Hepatic stellate cell (primary cell): ENCODE measurements around the gene RFFL.
"Not testable (repeated sequence)": the region's sequence is repeated elsewhere in the genome, so short reads cannot be mapped to it uniquely, and the experiment has no call there.

ENCODE experiments used
- DNase-seq: peaks from one replicate; pipeline ENCODE4 v3.0.0; 2011; ENCODE audit warnings: low spot score

Gene RFFL, protein sequence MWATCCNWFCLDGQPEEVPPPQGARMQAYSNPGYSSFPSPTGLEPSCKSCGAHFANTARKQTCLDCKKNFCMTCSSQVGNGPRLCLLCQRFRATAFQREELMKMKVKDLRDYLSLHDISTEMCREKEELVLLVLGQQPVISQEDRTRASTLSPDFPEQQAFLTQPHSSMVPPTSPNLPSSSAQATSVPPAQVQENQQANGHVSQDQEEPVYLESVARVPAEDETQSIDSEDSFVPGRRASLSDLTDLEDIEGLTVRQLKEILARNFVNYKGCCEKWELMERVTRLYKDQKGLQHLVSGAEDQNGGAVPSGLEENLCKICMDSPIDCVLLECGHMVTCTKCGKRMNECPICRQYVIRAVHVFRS

DNA sequence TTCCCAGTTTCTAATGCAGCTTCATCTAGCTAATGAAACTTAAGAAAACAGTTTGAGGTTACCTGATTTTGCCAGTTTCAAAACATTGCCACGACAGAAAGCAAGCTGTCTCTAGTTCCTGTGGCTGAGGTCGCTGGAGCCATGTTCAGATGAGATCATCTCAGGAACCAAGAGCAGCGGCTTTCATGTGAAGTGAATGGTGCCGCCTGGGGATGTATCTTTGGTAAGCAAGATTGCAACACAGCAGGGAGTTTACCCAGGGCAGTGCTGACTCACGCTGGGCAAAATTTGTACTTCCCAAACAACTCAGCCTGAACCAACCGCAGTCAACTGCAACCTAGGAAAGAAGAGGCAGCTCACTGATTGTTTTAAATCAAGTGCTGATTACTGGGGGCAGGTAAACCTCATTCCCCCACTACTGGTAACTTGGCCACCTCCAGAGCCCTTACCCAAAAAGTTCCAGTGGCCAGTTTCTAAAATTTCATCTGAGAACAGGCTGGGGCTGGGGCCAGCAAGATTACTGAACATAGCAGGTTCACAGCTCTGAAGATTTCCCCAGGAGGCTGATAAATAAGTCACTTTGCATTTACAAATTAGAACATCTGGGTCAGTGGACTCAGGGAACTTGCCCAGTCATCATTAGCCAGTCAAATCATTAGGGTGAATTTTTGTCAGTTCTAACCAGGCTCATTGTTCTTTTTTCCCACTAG, at the start of gene RFFL:
TSS of gene RFFL (minus strand) at position 194 of the 710 bp plus-strand sequence. CDS start 37,154 bp downstream, outside the sequence.
- peak; percentile 84 for DNase-seq

DNA sequence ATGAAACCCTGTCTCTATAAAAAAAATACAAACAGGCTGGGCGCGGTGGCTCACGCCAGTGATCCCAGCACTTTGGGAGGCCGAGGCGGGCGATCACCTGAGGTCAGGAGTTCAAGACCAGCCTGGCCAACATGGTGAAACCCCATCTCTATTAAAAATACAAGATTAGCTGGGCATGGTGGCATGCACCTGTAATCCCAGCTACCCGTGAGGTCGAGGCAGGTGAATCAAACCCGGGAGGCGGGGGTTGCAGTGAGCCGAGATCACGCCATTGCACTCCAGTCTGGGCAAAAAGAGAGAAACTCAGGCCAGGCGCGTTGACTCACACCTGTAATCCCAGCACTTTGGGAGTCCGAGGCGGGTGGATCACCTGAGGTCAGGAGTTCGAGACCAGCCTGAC, 47.3 kb upstream of the RFFL start:
- not testable (repeated sequence) for DNase-seq

DNA sequence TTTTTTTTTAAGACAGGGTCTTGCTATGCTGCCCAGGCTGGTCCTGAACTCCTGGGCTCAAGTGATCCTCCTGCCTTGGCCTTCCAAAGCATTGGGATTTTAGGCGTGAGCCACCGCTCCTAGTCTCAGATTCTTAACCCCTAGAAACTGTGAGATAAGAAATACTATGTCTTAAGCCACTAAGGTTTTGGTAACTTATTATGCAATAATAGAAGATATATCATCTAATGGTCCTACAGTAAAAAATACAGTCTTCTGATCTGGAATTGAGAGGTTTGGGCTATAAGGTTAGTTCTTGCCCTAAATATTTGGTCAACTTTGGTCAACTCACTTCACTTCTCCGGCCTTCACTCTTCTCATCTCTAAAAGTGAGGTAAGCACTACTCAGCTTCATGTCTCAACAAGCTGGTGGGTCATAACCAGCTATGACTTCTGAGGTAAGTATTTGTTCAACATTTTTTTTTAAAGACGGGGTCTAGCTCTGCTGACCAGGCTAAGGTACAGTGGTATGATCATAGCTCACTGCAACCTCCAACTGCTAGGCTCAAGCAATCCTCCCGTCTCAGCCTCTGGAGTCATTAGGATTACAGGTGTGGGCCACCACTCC, 41.4 kb upstream of the RFFL start:
- DNase-seq, result no peak

DNA sequence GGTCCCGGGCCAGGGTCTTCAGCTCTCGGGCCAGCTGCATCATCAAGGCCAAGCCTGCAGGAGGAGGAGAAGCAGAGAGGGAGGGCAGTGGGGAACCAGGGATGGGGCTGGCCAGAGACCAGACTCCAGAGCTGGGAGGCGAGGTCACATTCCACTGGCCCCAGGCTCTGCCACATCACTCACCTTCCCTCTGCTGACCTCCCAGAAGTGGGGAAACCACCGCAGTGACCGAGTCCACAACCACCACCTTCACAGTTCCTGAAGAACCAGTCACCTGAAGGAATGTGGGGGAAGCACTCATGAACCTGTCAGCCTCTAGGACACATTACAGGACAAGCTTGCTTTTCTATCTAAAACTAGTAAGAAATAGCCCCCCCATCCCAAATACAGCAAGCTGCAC, 39.8 kb upstream of the RFFL start:
- no peak for DNase-seq

DNA sequence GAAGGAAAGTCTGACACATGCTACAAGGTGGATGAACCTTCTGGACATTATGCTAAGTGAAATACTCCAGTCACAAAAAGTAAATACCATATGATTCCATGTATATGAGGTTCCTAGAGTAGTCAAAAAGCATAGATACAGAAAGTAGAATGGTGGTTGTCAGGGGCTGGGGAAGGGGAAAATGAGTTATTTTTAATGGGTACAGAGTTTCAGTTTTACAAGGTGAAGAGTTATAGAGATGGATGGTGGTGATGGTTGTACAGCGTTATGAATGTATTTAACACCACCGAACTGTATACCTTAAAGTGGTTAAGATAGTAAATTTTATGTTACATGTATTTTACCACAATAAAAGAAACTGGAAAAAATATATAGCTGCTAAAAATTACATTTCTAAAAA, 38.2 kb upstream of the RFFL start:
- DNase-seq, result no peak

DNA sequence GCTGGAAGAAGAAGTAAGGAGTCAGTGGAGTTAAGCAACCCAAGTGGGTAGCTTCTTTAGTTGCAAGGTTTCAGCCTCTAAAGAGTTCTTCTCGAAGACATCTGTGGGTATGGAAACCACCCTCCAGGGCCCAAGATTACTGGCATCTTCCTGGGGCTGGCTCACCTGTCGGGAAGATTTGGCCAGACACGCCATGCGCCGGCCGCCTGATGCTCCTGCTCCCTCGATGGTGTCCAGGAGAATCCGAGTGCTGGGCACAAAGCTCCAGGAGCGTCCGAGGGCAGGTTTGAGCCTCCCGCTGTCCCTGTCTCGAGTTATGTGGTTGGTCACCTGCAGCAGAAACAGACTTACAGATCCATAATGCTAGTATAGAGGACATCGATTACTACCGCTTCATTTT, 37.5 kb upstream of the RFFL start:
- no peak for DNase-seq

DNA sequence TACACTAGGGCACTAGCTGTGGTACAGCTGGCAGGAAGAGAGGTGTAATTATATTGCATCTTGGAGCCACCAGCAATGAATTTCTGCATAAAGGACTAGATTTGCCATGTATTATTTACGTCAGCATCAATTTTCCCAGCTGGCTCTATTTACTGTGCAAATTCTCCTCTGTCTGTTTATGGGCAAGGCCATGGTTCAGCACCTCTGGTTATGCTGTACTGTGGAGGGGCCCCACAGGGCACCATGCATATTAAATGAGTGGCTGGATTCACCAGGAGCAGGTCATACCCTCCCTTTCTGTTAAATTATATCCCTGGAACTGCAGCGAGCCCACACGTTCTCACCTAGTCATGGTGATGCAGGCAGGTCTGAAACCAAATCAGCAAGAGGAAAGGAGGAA, 36.4 kb upstream of the RFFL start:
- no peak for DNase-seq

DNA sequence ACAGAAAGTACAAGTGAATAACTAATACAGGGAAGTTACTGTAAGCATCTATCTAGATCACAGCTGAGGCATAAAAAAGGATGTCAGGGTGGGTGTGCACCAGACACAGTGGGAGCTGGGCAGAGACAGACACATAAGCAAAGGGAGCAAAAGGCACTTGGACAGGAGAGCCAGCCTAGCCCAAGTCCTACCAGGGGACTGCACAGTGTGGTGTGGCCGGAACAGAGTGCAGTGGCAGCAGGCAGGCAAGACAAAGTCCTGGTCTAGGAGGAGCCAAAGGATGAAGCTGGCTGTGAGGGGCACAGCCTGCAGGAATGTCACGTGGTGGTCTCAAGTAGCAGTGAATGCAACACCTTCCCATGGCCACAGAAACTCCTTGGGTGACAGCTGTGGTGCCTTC, 34.3 kb upstream of the RFFL start:
- DNase-seq, result no peak

DNA sequence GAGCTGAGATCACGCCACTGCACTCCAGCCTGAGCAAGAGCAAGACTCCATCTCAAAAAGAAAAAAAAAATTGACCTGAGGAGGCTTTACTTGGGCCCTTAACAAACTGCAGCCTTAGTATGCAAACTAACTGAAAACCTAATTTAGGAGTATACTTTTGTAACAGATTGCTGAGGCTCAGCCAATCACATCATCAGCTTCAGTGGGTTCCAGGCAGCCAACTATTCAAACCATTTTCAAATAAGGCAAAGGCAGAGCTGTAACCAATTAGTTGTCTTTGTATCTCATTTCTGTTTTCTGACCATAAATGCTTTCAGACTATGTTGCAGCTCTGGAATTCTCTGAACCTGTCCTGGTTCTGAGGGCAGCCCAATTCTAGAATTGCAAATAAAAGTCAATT, 32.2 kb upstream of the RFFL start:
- no peak for DNase-seq

DNA sequence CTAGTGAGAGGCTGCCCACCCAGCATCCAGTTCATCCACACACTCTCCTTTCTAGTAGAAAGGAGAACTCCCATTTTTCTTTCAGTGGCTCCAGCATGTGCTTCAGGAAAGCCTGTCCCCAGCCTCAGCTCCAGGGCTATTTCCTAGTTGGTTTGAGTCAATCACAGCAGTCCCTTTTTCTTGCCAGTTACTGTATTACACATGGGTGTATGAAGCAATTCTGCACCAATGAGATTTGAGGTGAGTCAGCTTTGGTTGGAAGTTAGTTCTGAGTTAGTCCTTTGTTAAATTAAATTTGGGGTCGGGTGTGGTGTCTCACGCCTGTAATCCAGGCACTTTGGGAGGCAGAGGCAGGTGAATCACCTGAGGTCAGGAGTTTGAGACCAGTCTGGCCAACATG, 31.4 kb upstream of the RFFL start:
- peak; percentile 49 for DNase-seq

DNA sequence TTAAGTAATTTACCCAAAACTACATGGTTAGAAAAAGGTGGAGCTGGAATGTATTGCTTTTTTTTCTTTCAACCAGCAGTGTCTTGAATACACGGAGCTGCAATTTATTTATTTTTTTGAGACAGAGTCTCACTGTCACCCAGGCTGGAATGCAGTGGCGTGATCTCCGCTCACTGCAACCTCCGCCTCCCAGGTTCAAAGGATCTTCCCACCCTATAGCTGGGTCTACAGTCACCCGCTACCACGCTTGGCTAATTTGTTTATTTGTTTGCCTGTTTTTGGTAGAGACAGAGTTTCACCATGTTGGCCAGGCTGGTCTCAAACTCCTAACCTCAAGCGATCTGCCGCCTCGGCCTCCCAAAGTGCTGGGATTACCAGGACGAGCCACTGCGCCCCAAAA, 27.2 kb upstream of the RFFL start:
- not testable (repeated sequence) for DNase-seq

DNA sequence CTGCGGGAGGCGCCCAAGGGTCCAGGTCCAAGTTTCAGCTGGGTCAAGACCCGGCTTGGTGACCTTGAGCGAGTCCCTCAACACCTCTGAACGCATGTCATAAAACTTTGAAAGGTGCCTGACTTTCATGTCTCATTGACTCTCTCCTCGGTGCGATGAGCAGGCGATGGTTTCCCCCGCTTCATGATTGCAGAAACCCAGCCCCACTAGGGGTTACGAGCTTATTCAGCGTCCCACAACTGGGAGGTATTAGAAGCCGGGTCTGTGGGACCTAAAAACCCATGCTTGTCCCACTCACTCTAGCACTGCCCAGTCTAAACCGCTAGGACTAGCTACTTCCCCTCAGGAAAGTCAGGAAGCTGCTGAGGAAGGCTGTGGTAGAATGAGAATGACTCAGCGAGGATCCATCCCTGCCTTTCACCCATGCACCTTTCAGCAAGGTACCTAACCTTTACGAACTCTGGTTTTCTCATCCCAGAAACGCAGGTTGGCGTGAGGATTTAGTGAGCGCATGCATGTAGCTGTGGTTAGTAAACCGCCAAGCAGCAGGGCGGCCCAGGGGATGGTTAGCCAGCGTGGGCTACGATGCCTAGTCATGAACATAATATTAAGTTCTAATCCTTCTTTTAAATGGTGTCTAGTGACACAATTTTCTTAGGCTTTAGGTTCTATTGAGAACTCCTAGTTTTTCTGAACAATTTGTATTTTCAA, 26.2 kb upstream of the RFFL start:
- peak; percentile 47 for DNase-seq

DNA sequence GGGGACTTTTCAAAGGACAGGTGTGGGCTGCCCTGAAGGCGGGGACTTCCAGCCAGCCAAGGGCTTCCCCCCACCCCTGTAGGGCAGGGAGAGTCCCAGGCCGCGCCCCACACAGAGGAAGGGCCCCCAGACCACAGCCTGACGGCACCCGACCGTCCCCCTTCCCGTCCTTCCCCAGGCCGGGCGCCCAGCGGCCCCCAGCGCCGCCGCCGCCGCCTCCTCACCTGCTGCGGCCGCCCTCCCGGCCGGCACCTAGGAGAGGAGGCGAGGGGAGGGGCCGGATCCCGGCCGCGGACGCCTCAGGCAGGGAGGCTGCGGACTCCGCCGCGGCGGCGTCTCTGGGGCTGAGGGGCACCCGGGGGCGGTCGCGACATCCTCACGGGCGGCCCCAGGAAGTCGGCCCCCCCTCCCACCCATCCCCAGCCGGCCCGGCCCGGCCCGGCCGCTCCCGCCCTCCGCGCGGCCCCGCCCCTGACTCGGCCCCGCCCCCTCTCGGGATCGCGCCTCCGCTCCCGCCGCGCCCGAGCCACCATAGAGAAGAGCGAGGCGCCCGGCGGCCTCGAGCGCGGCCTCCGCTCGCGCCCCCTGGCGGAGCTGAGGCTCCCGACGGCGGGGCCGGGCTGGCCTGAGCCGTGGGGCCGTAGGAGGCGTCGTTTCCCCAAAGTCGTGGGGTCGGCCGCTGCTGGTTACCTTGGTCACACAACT, 25.5 kb upstream of the RFFL start:
- peak; percentile 84 for DNase-seq

DNA sequence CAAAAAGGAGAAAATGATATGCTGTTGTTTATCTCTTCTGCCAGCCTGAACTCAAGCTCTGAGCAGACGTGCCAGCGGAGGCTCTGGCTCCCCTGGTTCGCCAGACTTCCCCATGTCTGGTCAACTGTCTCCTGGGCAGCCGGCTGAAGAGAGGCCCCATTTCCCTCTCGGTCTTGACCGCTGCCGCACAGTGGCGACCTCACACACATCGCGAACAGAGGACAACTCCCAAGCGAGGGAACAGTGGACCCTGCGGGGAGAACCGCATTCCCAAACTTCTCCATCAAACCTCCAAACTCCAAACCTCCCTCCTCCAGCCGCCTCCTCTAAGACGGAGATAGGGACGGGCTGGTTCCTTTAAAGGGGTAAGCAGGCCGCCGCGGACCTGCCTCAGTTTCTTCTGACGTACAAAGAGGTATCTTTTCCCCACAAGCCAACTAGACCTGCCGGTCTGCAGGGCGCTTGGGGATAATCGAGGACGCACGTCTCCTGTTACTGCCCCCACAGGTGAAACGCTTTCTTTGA, 24.9 kb upstream of the RFFL start:
- DNase-seq, result peak; percentile 55

DNA sequence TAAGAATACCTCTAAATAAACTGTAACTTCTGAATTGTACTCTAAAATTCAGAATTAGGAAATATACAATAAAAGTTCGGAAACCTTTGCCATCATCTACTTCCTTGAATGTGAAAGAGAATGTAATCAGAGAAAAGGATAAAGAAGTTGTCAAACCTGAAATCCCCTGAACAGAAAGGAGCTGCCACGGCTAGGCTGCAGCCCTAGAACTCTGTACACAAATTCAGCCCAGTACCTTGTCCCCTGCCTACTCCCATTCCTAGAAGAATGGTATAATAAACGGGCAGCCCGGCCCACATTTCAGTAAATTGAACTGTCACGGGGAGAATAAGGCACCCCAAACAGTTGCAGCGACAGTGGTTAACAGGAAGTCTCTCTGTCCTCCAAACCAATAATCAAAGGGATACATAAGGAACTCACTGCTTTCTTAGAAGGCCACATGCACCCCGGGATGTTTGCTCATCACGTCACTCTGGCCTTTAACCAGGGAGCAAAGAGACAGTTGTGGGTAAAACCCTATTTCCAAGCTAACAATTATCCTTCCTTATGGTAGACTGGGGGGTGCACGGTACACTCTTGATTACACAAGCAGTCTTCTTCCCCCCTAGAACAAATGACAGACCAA, 24.3 kb upstream of the RFFL start:
- peak; percentile 12 for DNase-seq

DNA sequence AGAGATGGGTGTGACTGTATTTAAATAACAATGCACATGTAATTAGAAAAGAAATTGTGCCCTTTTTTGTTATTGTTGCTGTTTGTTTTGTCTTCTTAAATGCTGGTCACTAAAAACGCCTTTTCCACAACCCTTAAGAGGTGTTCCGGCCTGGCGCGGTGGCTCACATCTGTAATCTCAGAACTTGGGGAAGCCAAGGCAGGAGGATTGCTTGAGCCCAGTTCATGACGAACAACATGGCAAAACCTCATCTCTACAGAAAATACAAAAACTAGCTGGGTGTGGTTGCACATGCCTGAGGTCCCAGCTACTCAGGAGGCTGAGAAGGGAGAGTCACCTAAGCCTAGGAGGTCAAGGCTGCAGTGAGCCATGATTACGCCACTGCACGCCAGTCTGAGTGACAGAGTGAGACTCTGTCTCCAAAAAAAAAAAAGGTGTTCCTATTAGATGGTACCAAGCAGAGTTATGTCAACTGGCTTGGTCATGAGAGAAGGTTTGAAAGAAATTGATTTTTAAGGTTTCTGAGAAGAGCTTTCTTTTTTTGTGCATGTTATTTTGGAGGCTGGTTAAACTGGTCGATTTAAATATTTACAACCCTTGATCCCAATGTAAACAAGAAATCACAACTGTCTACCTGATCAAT, 23.5 kb upstream of the RFFL start:
- no peak for DNase-seq

DNA sequence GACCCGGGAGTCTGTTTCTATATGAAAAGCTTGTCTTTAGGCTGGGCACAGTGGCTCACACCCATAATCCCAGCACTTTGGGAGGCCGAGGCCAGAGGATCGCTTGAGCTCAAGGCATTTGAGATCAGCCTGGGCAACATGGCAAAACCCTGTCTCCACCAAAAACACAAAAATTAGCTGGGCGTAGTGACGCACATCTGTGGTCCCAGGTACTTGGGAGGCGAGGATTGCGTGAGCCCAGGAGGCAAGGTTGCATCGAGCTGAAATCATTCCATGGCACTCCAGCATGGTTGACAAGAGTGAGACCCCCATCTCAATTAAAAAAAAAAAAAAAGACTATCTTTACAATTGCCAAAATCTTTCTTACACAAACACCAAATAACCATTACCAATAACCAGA, 22.7 kb upstream of the RFFL start:
- no peak for DNase-seq

DNA sequence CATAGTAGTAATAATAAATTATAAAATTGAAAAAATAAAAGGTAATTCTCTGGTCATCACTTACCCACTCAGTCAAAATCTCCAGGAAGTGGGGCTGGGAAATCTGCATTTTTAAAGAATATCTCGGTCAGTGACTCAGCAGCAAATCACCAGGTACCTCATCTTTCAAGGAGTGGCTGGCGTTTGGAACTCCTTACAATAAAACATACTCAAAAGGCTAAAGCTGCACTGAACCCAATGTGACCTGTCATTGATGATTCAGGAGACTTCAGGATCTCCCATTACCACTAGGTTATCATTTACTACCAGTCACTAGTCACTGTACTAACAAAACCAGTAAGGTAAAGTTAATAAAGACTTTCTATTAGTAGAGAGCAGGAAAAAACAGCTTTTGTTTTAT, 21.5 kb upstream of the RFFL start:
- no peak for DNase-seq

DNA sequence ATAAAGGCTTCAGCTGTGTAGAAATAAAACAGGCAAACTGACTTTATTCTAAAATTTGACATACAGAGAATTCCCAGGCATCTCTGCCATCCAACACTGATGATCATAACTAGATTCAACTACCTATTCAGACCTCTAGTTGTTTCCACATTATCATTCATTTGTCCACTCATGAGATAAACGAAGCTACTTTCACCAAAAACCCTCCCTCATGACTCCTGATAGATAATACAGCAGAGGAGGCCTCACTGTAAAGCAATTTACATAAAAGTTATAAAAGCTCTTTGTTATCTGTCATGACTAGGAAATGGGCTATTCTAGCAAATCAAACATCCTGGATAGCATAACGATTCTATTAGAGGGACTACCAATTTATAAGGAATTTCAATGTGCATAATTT, 19.6 kb upstream of the RFFL start:
- DNase-seq, result no peak

DNA sequence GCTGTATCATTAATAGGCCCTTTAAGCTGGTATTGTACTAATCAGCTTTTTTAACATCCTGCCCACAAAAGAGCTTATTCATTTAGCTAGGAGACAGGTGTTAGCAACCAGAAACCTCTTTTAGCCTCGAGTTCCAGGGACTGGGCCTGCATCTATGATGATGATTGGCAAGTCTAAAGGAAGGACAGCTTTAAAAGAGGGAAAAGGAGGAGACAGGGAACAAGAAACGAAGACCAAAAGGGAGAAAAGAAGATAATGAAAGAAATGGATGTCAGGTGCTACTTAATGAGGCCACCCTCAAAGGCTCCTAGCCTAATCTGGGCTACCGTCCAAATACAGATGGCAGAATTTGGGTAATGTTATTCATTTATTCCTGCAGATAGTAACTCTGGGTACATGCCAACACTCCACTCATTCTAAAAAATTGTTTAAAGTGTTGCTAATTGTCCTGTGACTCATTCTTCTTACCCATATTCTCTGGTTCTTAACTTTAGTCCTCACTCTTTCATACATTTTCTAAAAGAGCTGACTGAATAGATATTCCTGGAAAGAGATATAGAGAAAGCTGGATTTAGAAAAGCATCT, 18.7 kb upstream of the RFFL start:
- peak; percentile 42 for DNase-seq
